Endothelial cell of umbilical vein (primary cell): Measurements from ENCODE around the gene GUCY1A1. TPM values are rescaled to one million over a fixed set of nuclear protein-coding genes. Genes with fewer than 3 reads are reported as not detected.

Experiments used
- BruUV-seq: library from RNA; stranded (reverse); fragments of 400-500 nt; replicated peaks from 2 replicates; lab custom pipeline; 2021; lab: Mats Ljungman, UMichigan
- CTCF ChIA-PET: fragments of 300-600, 350-600 bp; sonication (Branson Sonifier 250); formaldehyde crosslinking; loops from one replicate; lab custom pipeline; 2021; ENCODE audit warnings: antibody characterized with exemption, inconsistent platforms; lab: Charles Lee
- POLR2A ChIA-PET: fragments of 300-600, 350-600 bp; sonication (Branson Sonifier 250); formaldehyde crosslinking; loops from one replicate; lab custom pipeline; 2021; ENCODE audit warnings: antibody characterized with exemption, inconsistent platforms; lab: Charles Lee
- DNase-seq: peaks from one replicate; pipeline ENCODE4 v3.0.0-alpha.2; 2011; ENCODE audit warnings: low read depth, low spot score
- FAIRE-seq: peaks from 2 replicates; lab custom pipeline; 2011; peaks lifted over from hg19 to GRCh38; lab: Jason Lieb, UNC
- H2AFZ ChIP-seq: 2 replicates; pipeline ENCODE4 v1.6.0; 2012; ENCODE audit warnings: low read depth, low read length, control low read depth, inconsistent platforms
- H3K27ac ChIP-seq: 2 replicates; pipeline ENCODE4 v1.5.1; 2011; ENCODE audit warnings: low read depth, mild to moderate bottlenecking, control low read depth, low read length, moderate library complexity; ENCODE audit not compliant: insufficient read depth
- H3K27me3 ChIP-seq, 2 experiments: 2 replicates each; pipeline versions ENCODE4 v1.6.0 to v1.6.1; 2011; ENCODE audit warnings: low read length in 2 of 2, mixed read lengths in 1 of 2; ENCODE audit not compliant: control insufficient read depth in 2 of 2, insufficient read depth in 2 of 2
- H3K36me3 ChIP-seq, 2 experiments: 2 replicates in 1 of 2; 3 replicates in 1 of 2; pipeline ENCODE4 v1.5.1; 2011; ENCODE audit warnings: low read length in 2 of 2, mild to moderate bottlenecking in 1 of 2, moderate library complexity in 1 of 2; ENCODE audit not compliant: control insufficient read depth in 2 of 2, insufficient read depth in 2 of 2; ENCODE audit errors: extremely low read depth in 1 of 2
- H3K4me1 ChIP-seq: 3 replicates; pipeline ENCODE4 v1.5.1; 2011; ENCODE audit warnings: mild to moderate bottlenecking, low read length; ENCODE audit not compliant: control insufficient read depth, insufficient read depth; ENCODE audit errors: extremely low read depth
- H3K4me2 ChIP-seq: 2 replicates; pipeline ENCODE4 v1.6.1; 2011; ENCODE audit warnings: low read length, control low read depth, mixed read lengths; ENCODE audit not compliant: insufficient read depth
- H3K4me3 ChIP-seq, 3 experiments: fragments of 200-600 bp in 1 of 3; sonication (generic), shearing (Covaris generic) in 1 of 3; replicated peaks in 1 of 3; 2 replicates each; pipeline ENCODE4 v1.5.1; 2011 to 2016; ENCODE audit warnings: control low read depth in 3 of 3, low read length in 3 of 3, mild to moderate bottlenecking in 2 of 3, inconsistent platforms in 1 of 3, low read depth in 1 of 3, moderate library complexity in 1 of 3; ENCODE audit not compliant: insufficient read depth in 1 of 3
- H3K79me2 ChIP-seq: 2 replicates; pipeline ENCODE4 v1.6.0; 2012; ENCODE audit warnings: low read length, inconsistent platforms; ENCODE audit not compliant: control insufficient read depth, insufficient read depth
- H3K9ac ChIP-seq: replicated peaks from 2 replicates; pipeline ENCODE3; 2011; ENCODE audit warnings: low read length, control low read depth; ENCODE audit not compliant: insufficient read depth; ENCODE audit errors: extremely low read depth
- H3K9me1 ChIP-seq: replicated peaks from 3 replicates; pipeline ENCODE4 v1.6.0; 2011; ENCODE audit warnings: mild to moderate bottlenecking, low read length; ENCODE audit not compliant: control insufficient read depth, insufficient read depth; ENCODE audit errors: extremely low read depth
- H3K9me3 ChIP-seq: replicated peaks from 2 replicates; pipeline ENCODE4 v1.5.1; 2012; ENCODE audit warnings: low read length, inconsistent platforms; ENCODE audit not compliant: control insufficient read depth, insufficient read depth
- H4K20me1 ChIP-seq: replicated peaks from 2 replicates; pipeline ENCODE3; 2011; ENCODE audit warnings: mild to moderate bottlenecking, low read length; ENCODE audit not compliant: control insufficient read depth, insufficient read depth; ENCODE audit errors: extremely low read depth
- EZH2 ChIP-seq: IDR thresholded peaks from 2 replicates; pipeline ENCODE4 v1.6.1; 2012; ENCODE audit warnings: borderline replicate concordance, low read depth, mild to moderate bottlenecking, moderate library complexity, low read length, inconsistent platforms; ENCODE audit not compliant: severe bottlenecking
- FOS ChIP-seq: IDR thresholded peaks from 2 replicates; pipeline ENCODE4 v1.6.1; 2011; ENCODE audit warnings: mild to moderate bottlenecking, low read length, moderate library complexity, borderline replicate concordance; ENCODE audit not compliant: insufficient read depth
- GATA2 ChIP-seq: IDR thresholded peaks from 2 replicates; pipeline ENCODE4 v1.7.0; 2011; ENCODE audit warnings: low read depth, mild to moderate bottlenecking, moderate library complexity, mixed read lengths, low read length; ENCODE audit not compliant: insufficient read length, insufficient read depth
- JUN ChIP-seq: IDR thresholded peaks from 2 replicates; pipeline ENCODE4 v1.6.1; 2011; ENCODE audit warnings: borderline replicate concordance, low read depth; ENCODE audit not compliant: insufficient read length, insufficient read depth
- MYC ChIP-seq: IDR thresholded peaks from one replicate; pipeline ENCODE4 v1.6.1; 2011; ENCODE audit warnings: mild to moderate bottlenecking, low read depth, low read length
- POLR2A ChIP-seq: IDR thresholded peaks from 2 replicates; pipeline ENCODE4 v1.6.1; 2012; ENCODE audit warnings: low read depth, mild to moderate bottlenecking, control low read depth, low read length
- POLR2AphosphoS5 ChIP-seq: IDR thresholded peaks from 2 replicates; pipeline ENCODE4 v1.6.1; 2012; ENCODE audit warnings: low read depth, mild to moderate bottlenecking, control low read depth, low read length, moderate library complexity; ENCODE audit not compliant: insufficient read depth
- dilution Hi-C: fragments of 300-500 bp; cut with MboI; formaldehyde crosslinking; loops from one replicate; pipeline ENCODE4 v1.15.0; 2019; ENCODE audit warnings: low sequenced_read_pairs; ENCODE audit not compliant: extremely low pct_ligation_motif_present
- intact Hi-C: fragments of 100-400 bp; cut with micrococcal nuclease; formaldehyde crosslinking; loops from one replicate; pipeline ENCODE4 v1.10.0; 2022
- polyA plus RNA-seq, 4 experiments: library from polyadenylated mRNA; depleted of rRNA in 3 of 4; stranded (reverse) in 3 of 4; unstranded in 1 of 4; fragments of >200 nt; gene quantifications; 2 replicates each; pipeline versions ENCODE4 v1.2.1 to v1.2.3, GENCODE V29; 2011 to 2012; ENCODE audit warnings: missing spikeins in 1 of 4
- total RNA-seq: library from RNA; stranded (reverse); gene quantifications from 2 replicates; pipeline ENCODE4 v1.2.3, GENCODE V29; 2021
- TF ChIP-seq, protein P1 (sequence below): IDR thresholded peaks from 2 replicates; pipeline ENCODE4 v1.6.1; 2011; ENCODE audit not compliant: insufficient read depth, insufficient read length
- TF ChIP-seq, protein P2 (sequence below), 2 donors: IDR thresholded peaks; 1 replicate in 1 of 2; 2 replicates in 1 of 2; pipeline ENCODE4 v1.5.1; 2011; ENCODE audit warnings: low read length in 2 of 2, mild to moderate bottlenecking in 2 of 2, moderate library complexity in 2 of 2, control low read depth in 1 of 2, inconsistent platforms in 1 of 2, low read depth in 1 of 2; ENCODE audit not compliant: insufficient read depth in 1 of 2; ENCODE audit errors: extremely low read depth in 1 of 2

The GUCY1A1 gene
- total and polyA plus RNA-seq, 2 donors (not counting 3 experiments of a cell fraction or from before 2014, with no cell fraction given): 1.3 to 4.4 TPM

DNA sequence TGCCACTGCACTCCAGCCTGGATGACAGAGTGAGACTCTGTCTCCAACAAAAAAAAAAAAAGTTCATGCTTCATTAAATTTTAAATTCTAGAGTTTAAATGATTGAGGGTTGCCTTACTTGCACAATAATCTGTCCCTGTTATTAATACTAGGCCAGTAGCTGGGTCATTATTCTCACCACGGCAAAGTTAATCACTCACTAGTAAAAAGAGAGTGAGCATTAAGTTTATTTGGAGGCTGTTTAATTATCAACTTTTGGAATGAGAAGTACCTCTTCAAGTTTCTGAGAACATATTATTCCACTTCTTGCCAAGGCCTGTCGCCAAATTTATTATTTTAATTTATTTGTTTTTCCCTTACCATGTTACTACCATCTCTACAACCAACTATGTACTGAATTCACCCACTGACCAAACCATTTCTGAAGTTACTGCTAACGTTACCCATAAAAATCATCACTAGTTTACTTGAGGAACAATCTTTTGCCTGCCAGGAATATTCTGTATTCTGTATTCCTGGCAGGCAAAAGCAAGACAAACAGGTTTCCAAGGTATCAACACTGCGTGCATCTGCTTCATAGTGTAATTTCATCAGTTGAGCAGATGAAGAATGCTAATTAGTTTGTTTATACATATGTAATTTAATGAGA is 26.5 kb downstream of the GUCY1A1 start:
- Histone ChIP-seq H3K4me3 (no peak overlapping the region), H3K9me3 (no peaks in the 10 kb centered on the region), H3K4me2 (no peak overlapping the region), H3K79me2 (no peaks in the 10 kb centered on the region), H3K36me3 (no peaks in the 10 kb centered on the region), H4K20me1 (no peaks in the 10 kb centered on the region), H3K4me1 (no peaks in the 10 kb centered on the region), H3K27ac (no peak overlapping the region), H2AFZ (no peak overlapping the region), H3K9me1 (no peaks in the 10 kb centered on the region), H3K27me3 (peaks cover 0 to 2% of the 10 kb centered on the region in 2 experiments), H3K9ac (no peak overlapping the region)
- POLR2A ChIA-PET: no interaction called here
- CTCF ChIA-PET: no interaction called here
- dilution Hi-C loops: no loop called here
- TF ChIP-seq, protein P1, sequence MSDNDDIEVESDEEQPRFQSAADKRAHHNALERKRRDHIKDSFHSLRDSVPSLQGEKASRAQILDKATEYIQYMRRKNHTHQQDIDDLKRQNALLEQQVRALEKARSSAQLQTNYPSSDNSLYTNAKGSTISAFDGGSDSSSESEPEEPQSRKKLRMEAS: no peak
- TF ChIP-seq, protein P2, sequence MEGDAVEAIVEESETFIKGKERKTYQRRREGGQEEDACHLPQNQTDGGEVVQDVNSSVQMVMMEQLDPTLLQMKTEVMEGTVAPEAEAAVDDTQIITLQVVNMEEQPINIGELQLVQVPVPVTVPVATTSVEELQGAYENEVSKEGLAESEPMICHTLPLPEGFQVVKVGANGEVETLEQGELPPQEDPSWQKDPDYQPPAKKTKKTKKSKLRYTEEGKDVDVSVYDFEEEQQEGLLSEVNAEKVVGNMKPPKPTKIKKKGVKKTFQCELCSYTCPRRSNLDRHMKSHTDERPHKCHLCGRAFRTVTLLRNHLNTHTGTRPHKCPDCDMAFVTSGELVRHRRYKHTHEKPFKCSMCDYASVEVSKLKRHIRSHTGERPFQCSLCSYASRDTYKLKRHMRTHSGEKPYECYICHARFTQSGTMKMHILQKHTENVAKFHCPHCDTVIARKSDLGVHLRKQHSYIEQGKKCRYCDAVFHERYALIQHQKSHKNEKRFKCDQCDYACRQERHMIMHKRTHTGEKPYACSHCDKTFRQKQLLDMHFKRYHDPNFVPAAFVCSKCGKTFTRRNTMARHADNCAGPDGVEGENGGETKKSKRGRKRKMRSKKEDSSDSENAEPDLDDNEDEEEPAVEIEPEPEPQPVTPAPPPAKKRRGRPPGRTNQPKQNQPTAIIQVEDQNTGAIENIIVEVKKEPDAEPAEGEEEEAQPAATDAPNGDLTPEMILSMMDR (IDR thresholded peaks at IDR 0.05; ENCODE audit: extremely low read depth in 1 of 2, insufficient read depth in 1 of 2, low read depth in 1 of 2, low read length in 2 of 2): no peak
- TF ChIP-seq JUN (no peak), EZH2 (no peak), MYC (no peak), FOS (no peak), POLR2A (no peak), GATA2 (no peak), POLR2AphosphoS5 (no peak)
- DNase-seq (no peak), FAIRE-seq (no peak)
- BruUV-seq: no TSS peak
- intact Hi-C loops: no loop called here
